GM18909 (cell line): ENCODE data around the gene PQBP1.

Source experiments
- ATAC-seq: cut with Tn5 transposase; IDR thresholded peaks from one replicate; pipeline ENCODE4 v1.9.1; 2021; ENCODE audit warnings: mild to moderate bottlenecking; ENCODE audit not compliant: unreplicated experiment, poor library complexity

The PQBP1 gene

DNA sequence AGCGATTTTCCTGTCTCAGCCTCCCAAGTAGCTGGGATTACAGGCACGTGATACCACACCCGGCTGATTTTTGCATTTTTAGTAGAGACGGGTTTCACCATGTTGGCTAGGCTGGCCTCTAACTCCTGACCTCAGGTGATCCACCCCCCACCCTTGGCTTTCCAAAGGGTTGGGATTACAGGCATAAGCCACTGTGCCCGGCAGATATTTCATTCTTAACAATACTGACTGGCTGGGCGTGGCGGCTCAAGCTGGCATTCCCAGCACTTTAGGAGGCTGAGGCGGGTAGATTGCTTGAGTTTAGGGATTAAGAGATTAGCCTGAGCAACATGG lies 1.3 kb downstream of the PQBP1 start:
- no peak for ATAC-seq

GRCh38 chrX:48901069-48901468 lies 3.3 kb downstream of the PQBP1 start:
- ATAC-seq = no peak

DNA sequence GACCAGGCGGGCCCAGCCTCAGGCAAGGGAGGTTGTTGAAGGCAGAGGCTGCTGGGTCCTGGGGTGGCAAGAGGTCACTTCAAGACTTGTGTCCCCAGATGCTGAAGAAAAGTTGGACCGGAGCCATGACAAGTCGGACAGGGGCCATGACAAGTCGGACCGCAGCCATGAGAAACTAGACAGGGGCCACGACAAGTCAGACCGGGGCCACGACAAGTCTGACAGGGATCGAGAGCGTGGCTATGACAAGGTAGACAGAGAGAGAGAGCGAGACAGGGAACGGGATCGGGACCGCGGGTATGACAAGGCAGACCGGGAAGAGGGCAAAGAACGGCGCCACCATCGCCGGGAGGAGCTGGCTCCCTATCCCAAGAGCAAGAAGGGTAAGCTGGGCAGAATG lies 4.4 kb downstream of the PQBP1 start:
- ATAC-seq = no peak

GRCh38 chrX:48902776-48903175 lies 5.0 kb downstream of the PQBP1 start:
- no peak for ATAC-seq

DNA sequence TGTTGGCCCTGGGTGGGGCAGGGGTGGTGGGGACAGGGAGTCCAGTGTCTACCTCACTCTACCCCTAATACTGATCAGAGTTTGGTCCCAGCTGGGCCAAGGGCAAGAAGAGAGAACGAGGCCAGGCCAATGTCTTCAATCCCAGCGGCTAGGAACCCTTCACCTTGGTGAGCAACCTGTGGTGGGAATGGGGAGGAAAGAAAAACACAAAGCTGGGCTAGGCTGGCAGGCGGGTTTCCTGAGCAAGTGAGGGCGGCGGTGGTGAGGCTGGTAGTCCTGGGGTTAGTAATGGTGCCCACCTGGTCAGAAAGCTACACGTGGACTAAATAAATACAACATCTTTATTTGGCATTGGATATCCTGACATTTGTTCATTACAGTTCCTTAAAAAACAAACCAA lies 5.6 kb downstream of the PQBP1 start:
- ATAC-seq = no peak

GRCh38 chrX:48904180-48904579 lies 6.5 kb downstream of the PQBP1 start:
- ATAC-seq = no peak

DNA sequence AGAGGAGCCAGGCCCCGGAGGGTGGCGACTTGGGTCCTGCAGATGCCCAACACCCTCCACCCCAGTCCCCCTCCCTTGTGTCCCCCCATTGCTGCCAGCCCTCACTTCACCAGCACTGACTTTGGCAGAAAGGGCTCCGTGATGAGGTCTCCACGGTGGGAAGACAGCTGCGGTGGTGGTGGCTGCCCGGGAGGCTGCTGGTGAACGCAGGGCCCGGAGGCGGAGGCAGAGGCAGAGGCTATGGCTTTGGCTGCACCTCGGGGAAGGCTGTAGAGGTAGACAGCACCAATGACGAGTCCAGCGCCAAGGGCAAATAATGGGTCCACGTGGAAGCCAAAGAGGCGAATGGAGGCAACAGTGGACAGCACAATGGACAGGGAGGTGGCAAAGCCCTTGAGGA lies 6.9 kb downstream of the PQBP1 start:
- ATAC-seq = no peak

DNA sequence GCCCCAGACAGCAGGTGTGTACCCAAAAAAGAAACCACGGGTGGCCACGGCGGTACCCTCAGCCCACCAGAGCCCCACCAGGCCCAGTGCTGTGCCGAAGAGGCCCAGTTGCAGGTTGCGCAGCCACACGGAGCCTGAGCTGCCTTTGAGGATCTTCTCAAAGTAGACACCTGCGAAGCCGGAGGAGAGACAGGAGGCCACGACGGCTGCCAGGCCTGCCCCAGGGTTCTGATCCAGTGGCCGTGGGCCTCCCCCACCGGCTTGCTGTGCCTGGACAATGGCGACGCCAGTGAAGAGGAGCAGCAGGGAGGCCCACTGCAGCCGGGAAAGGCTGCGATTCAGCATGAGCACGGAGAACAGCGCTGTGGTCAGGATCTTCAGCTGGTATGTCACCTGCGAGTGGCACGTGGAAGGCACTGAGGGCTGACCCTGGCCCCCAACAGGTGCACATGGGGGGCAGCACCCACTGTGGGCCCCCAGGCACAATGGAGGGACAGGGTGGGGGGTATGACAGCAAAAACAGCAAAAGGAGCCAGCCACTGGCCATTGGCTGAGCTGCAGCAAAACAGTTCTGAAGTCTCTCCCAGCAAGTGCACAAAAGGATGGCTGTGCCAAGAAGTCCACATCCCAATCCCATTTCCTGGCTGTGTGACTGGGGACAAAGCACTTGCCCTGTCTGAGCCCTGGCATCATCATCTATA lies 7.5 kb downstream of the PQBP1 start:
- no peak for ATAC-seq

DNA sequence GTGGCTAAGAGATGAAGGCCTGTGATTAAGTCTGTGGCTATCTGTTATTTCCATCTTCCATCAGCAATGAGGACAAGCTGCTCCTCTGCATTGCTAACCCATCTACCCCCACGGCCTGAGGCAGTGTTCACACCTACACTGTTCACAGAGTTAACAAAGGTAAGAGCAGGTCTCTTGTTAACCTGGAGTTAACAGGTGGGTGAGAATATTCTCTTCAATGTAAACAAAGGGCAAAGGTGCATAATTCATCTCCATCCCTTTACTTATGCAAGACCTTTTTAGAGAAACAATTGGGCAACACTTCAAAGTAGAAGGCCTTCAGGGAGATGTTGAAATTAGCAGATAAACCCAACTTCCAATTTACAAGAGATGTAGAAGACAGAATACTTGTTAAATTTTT lies 10.9 kb downstream of the PQBP1 start:
- no peak for ATAC-seq

DNA sequence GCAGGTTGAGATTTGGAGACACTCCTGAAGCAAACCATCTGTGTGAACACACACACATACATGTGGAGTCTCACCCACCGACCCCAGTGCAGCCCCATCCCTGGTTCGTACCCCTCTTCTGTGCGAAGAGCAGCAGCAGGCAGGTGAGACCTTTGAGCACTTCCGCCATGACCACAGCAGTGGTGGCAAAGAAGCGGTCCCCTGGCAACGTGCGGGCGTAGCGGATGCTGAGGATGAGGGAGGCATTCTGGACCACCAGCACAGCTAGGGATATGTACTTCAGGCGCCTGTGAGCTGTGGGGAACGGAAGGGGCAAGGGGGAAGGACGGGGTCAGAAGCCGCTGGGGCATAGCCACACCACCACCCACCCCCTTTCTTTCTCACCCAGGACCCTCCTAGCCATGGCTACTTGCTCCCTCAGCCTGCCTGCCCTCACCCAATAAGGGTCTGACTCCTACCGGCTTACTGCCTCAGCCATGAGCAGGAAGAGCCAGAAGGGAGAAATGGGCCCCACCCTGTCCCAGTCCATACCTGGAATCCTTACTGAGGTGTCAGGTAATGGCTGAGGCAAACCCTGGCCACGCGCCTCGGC lies 12.1 kb downstream of the PQBP1 start:
- ATAC-seq = no peak

DNA sequence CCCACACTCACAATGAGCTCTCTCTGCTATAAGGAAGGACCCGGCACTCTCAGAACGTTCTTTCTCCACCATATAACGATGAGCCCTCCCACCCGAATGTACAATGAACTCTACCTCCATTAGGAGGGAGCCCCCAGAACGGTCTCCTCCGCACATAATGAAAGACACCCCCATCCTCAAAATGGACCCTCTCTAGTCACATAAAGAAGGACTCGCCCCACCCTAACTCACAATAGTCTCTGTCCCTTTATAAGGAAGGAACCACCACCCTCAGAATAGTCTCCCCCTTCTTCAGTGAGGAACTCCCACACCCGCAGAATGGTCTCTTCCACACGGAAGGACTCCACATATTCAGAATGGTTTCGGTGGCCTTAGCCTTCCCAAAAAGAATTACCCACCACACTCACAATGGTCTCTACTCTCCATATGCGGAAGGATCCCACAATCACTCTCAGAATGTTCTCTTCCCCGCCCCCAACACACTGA lies 13.2 kb downstream of the PQBP1 start:
- ATAC-seq = no peak

DNA sequence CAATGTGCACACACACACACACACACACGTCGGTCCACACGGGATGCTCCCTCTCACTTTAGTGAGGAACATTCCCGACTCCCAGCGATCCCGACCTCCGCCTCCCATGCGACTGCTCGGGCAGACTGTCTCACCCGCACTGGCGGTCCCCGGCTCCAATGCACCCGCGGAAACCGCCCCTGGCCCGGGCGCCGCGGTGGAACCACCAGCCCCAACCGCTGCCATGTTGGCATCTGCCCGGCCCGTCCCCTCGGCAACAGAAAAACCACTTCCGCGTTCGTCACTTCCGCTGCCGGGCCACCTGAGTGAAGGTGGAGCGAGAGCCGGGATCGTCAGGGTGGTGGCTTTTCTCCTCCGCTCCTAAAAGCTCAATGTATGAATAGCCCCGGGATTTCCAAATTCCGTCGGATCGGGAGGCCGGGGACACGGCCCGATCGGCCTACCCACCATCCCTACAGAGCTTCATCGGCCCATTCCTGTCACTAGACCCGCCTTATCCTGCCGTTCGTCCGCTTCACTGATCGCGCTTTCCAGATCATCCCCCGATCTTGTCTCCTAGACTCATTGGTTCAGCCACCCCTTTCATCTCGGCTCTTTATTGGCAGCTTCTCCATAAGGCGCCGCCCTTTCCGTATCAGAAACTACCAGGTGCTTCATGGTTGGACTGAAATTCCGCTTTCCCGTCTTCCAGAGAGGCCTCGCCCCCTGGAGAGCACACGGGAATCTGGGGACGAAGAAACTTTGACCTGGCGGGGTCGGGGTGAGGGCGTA lies 13.9 kb downstream of the PQBP1 start, which contains the start of gene SLC35A2:
TSS of gene SLC35A2 (minus strand) at position 235 of the 771 bp plus-strand sequence. CDS start at position 225, 10 bp downstream.
- ATAC-seq = peak; percentile 75

- no peak for ATAC-seq
Measured at GRCh38 chrX:48913605-48914366, 16.1 kb downstream of the PQBP1 start.

GRCh38 chrX:48914593-48915493 lies 17.1 kb downstream of the PQBP1 start:
- no peak for ATAC-seq

DNA sequence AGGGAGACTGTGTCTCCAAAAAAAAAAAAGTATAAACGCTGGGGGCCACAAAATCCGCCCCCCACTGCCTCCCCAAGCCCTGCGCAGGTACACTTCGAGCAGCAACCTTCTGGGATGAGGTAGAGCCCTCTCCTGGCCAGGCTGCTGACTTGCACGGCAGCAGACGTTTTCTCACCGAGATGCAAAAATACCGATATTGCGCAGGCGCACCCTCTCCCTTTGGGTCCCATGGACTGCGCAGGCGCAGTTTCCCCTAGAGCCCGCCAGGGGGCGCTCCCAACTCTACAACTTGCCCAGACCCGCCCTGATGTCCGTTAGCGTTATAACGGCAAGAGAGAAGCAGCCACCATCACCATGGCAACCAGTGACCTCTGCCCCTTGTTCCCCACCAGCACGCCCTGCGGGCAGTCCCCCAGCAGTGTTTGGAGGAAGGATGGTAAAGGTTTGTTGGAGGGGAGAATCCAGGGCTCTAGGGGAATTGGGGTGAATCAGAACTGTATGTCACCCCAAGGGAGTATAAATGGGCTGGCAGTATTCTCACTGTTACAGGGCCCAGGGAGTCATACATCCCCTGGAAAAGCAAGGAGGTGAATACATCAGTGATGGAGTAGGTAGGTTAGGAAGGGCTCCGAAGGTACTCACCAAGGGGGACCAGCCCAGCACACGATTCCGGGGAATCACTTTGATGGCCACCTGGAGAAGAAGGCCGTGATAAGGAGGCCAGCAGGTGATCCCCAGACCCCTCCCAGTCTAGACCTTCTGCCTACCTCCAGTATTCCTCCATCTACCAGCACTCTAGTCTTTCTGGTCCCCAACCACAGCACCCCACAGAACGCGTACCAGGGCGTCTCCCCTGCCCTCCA lies 19.6 kb downstream of the PQBP1 start:
- peak; percentile 45 for ATAC-seq

- no peak for ATAC-seq
Measured at GRCh38 chrX:48918301-48918642, 20.5 kb downstream of the PQBP1 start.

DNA sequence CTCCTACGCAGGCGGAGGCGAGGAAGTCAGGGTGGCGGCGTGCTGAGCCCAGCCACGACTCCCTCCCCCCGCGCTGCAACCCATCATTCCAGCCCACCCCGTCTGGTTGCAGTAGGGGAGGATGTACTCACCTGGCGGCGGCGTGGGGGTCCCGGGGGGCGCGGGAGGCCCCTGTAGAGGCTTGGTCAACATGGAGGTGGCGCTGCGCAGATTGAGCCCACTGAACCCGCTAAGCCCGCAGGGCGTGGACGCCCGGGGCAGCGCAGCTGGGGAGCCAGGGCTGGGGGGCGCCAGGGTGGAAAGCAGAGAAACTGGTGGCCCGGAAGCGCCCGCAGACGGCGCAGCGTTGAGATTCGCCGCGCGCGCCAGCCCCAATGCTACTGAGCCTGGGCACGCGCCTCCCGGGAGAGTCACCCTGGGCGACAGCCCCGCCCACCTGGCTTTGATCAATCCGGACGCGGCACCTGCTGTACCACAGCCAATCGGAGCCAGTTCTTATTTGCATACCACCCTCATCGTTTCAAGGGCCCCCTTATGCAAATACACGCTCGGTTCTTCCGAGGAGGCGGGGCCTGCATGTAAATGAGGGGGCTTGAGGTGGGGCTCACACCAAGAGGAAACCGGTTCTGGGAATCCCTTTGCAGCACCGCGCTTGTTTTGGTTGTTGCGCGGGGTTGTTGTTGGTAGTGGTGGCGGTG lies 21.1 kb downstream of the PQBP1 start, which contains the start of gene PIM2:
TSS of gene PIM2 (minus strand) at position 382 of the 698 bp plus-strand sequence. CDS start at position 192, 190 bp downstream.
- peak; percentile 76 for ATAC-seq

GRCh38 chrX:48919360-48919841 lies 21.7 kb downstream of the PQBP1 start:
- ATAC-seq = peak; percentile 11
